Chondrocyte (in vitro differentiated cells): ENCODE data around the gene TMEM234. TPM values are rescaled to one million over a fixed set of nuclear protein-coding genes. Genes with fewer than 3 reads are reported as not detected.
A peak's percentile ranks its signal among the peaks of the same experiment; 100 is the strongest.

Experiments used
- DNase-seq: peaks from one replicate; pipeline ENCODE4 v3.0.0; 2021; ENCODE audit warnings: mixed read lengths, low spot score
- H3K27ac Mint-ChIP-seq: one replicate; pipeline ENCODE4 v1.8.0; 2021; ENCODE audit warnings: mild to moderate bottlenecking, moderate library complexity, mixed read lengths; ENCODE audit not compliant: unreplicated experiment
- H3K27me3 Mint-ChIP-seq: 2 replicates; pipeline ENCODE4 v1.8.0; 2021; ENCODE audit warnings: low read depth, mixed read lengths
- H3K36me3 Mint-ChIP-seq: 2 replicates; pipeline ENCODE4 v1.8.0; 2021; ENCODE audit warnings: low read depth, mixed read lengths
- H3K4me1 Mint-ChIP-seq: 2 replicates; pipeline ENCODE4 v1.8.0; 2021; ENCODE audit warnings: low read depth, mild to moderate bottlenecking, mixed read lengths
- H3K4me3 Mint-ChIP-seq: one replicate; pipeline ENCODE4 v1.8.0; 2021; ENCODE audit warnings: mild to moderate bottlenecking, moderate library complexity, mixed read lengths; ENCODE audit not compliant: unreplicated experiment
- H3K9me3 Mint-ChIP-seq: 2 replicates; pipeline ENCODE4 v1.8.0; 2021; ENCODE audit warnings: low read depth, mixed read lengths
- total RNA-seq: library from RNA; stranded (reverse); gene quantifications from 3 replicates; pipeline ENCODE4 v1.2.1, GENCODE V29; 2021
- TF ChIP-seq, protein P1 (sequence below): fragments of 200-600 bp; sonication (generic); IDR thresholded peaks from 2 replicates; pipeline ENCODE4 v1.5.0; 2021; ENCODE audit warnings: antibody characterized with exemption, mild to moderate bottlenecking, moderate library complexity

The TMEM234 gene
- total RNA-seq, 1 donor from 2014 or later: 22.8 TPM

GRCh38 chr1:32198237-32199042, 23.7 kb downstream of the TMEM234 start:
- Mint-ChIP-seq H3K27ac (peak overlapping the region; percentile 57), H3K4me3 (no peak overlapping the region), H3K9me3 (no peaks in the 10 kb centered on the region), H3K27me3 (no peaks in the 10 kb centered on the region), H3K36me3 (peaks cover 32% of the 10 kb centered on the region), H3K4me1 (peaks cover 48% of the 10 kb centered on the region)
- no peak for DNase-seq
- TF ChIP-seq, protein P1, sequence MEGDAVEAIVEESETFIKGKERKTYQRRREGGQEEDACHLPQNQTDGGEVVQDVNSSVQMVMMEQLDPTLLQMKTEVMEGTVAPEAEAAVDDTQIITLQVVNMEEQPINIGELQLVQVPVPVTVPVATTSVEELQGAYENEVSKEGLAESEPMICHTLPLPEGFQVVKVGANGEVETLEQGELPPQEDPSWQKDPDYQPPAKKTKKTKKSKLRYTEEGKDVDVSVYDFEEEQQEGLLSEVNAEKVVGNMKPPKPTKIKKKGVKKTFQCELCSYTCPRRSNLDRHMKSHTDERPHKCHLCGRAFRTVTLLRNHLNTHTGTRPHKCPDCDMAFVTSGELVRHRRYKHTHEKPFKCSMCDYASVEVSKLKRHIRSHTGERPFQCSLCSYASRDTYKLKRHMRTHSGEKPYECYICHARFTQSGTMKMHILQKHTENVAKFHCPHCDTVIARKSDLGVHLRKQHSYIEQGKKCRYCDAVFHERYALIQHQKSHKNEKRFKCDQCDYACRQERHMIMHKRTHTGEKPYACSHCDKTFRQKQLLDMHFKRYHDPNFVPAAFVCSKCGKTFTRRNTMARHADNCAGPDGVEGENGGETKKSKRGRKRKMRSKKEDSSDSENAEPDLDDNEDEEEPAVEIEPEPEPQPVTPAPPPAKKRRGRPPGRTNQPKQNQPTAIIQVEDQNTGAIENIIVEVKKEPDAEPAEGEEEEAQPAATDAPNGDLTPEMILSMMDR: no peak

GRCh38 chr1:32197837-32198236, 24.3 kb downstream of the TMEM234 start:
- Mint-ChIP-seq H3K4me1 (peaks cover 48% of the 10 kb centered on the region), H3K27me3 (no peaks in the 10 kb centered on the region), H3K27ac (peak overlapping the region; percentile 57), H3K4me3 (no peak overlapping the region), H3K36me3 (peaks cover 37% of the 10 kb centered on the region), H3K9me3 (no peaks in the 10 kb centered on the region)
- no peak for DNase-seq
- TF ChIP-seq, protein P1: no peak

DNA sequence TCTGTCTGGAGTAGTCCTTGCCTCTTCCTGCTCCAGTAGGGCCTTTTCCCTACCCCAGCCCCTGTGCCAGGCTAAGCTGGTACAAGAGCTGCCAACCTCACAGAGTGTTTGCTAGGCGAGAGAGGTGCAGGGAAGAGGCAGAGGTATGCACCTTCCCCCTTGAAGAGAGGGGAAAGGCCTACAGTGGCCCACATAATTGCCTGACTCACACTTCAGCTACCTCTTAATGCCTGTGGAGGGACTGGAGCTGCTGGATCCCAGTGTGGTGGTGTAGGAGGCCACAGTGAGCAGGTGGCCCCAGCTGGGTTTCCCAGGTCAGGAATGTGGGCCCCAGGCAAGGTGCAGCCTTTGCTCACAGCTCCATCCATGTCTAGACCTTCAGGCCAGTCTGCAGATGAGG, 25.1 kb downstream of the TMEM234 start:
- DNase-seq: no peak
- Mint-ChIP-seq H3K27me3 (no peaks in the 10 kb centered on the region), H3K4me3 (no peak overlapping the region), H3K9me3 (no peaks in the 10 kb centered on the region), H3K4me1 (peaks cover 44% of the 10 kb centered on the region), H3K27ac (peak overlapping the region; percentile 54), H3K36me3 (peaks cover 45% of the 10 kb centered on the region)
- TF ChIP-seq, protein P1: no peak

- H3K4me1 Mint-ChIP-seq: peaks cover 36% of the 10 kb centered on the region
- no peak overlapping the region for H3K4me3 Mint-ChIP-seq
- H3K27ac Mint-ChIP-seq: peak overlapping the region; percentile 27
- H3K27me3 Mint-ChIP-seq: no peaks in the 10 kb centered on the region
- no peaks in the 10 kb centered on the region for H3K9me3 Mint-ChIP-seq
- no peak for DNase-seq
- peaks cover 53% of the 10 kb centered on the region for H3K36me3 Mint-ChIP-seq
- TF ChIP-seq, protein P1: no peak
These were observed 26.0 kb downstream of the TMEM234 start for GRCh38 chr1:32195972-32196823.

- DNase-seq: no peak
- TF ChIP-seq, protein P1: no peak
- no peaks in the 10 kb centered on the region for H3K9me3 Mint-ChIP-seq
- no peaks in the 10 kb centered on the region for H3K27me3 Mint-ChIP-seq
- H3K36me3 Mint-ChIP-seq: peaks cover 56% of the 10 kb centered on the region
- no peak overlapping the region for H3K4me3 Mint-ChIP-seq
- peaks cover 36% of the 10 kb centered on the region for H3K4me1 Mint-ChIP-seq
- peak overlapping the region; percentile 17 for H3K27ac Mint-ChIP-seq
These were observed 26.6 kb downstream of the TMEM234 start for GRCh38 chr1:32195531-32195930.
